Renal pelvis (tissue), 4 donors: ENCODE results near the gene NKX6-2. TPM values are rescaled to one million over a fixed set of nuclear protein-coding genes. Genes with fewer than 3 reads are reported as not detected.
"Not testable (repeated sequence)": the region's sequence is repeated elsewhere in the genome, so short reads cannot be mapped to it uniquely, and the experiment has no call there.

ENCODE experiments used
- DNase-seq: peaks from one replicate; pipeline ENCODE4 v3.0.0-alpha.2; 2013
- polyA plus RNA-seq, 3 donors: library from polyadenylated mRNA; unstranded; fragments of 120-200 nt; gene quantifications; one replicate each; pipeline ENCODE4 v1.2.1, GENCODE V29; 2013; ENCODE audit not compliant: insufficient read length in 3 of 3

NKX6-2 gene
- polyA plus RNA-seq, 3 donors, result 4.7 to 9.0 (median 7.2) TPM

- DNase-seq, result no peak
Observed at GRCh38 chr10:132783165-132783939, 2.6 kb downstream of the NKX6-2 start.

GRCh38 chr10:132781556-132781955 lies 4.4 kb downstream of the NKX6-2 start:
- DNase-seq, result no peak

DNA sequence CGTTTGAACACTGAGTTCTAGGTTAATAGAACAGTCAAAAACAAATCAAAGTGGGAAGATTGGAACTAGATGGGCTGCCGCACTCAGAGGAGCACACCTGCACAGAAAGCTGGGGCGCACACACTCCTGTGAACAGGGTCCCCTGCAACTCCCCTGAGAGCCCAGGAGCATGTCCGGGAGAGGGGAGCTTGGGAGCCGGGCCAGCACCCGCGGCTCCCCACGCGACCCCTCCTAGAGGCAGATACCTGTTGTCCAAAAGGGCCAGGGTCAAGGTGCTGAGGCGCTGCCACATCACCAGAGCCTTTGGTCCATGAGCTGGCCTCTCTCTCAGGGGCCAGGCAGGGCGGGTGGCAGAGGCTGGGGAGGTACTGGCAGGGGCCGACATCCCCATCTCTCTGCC lies 5.6 kb downstream of the NKX6-2 start:
- DNase-seq, result no peak

DNA sequence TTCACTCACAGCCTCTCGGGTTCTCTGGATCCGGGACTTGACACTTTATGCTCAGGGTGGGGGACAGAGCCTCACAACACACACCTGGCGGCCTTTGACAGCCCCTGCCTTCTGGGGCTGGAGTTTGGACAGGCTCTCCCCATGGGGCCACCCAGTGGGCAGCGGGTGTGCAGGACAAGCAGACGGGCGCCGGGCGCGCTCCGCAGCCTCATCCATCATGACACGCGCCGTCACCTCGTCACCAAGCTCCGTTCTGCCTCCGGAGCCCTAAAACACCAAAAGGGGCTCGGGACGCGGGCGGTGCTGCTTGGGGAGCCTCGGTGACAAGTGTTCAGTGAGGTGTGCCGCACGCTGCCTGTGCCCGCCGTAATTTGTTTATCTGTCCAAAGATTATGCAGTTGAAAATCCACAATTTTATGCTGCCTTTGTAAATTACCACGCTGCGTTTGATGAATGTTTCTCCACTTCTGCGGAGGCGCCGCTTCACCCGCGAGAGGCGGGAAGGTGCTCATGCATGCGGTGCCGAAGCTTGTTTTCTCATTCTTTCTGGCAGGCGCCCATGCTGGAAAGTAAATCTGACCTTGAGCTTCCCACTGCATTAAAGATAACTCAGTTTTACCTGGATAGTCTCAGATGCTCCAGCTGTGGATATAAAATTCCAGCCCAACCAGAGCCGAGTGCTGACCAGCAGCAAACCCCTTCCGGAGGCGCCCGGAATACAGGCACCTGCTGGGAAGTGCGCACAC lies 6.2 kb downstream of the NKX6-2 start:
- no peak for DNase-seq

- DNase-seq, result no peak
Observed at GRCh38 chr10:132777441-132777840, 8.5 kb downstream of the NKX6-2 start.

DNA sequence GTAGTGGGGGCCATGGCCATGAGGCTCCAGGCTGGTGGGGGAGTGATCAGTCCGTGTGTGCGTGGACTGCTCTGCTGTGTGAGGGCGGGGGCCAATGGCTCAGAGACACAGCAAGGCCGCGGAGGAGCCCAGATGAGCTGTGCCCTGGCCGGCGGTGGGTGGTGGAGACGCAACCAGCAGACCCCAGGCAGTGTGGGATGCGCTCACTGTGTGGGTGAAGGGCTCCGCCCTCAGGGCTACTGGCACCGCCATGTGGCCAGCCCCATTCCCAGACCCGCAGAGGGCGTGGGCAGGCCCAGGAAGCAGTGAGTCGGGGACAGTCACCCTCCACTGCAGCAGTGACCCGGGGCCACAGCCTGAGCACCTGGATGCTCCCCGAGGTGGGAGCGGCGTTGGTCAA lies 9.1 kb downstream of the NKX6-2 start:
- DNase-seq, result no peak

DNA sequence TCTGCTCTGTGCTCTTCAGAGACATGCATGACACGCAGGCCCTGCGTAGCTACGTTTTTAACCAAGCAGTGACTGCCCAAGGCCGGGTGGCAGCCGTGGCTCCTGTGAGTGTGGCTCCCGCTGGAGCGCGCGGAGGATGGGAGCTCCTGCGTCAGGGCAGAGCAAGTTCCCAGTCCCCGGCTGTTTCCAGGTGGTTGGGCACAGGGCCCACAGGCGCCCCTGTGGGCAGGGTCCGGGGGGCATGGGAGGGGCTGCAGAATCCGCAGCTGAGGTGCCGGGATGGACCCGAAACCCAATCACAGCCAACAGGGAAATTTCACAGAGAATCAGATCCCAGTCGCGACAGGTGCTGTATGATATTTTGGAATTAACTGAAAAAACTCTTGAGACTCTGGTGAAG lies 9.8 kb downstream of the NKX6-2 start:
- DNase-seq, result no peak

GRCh38 chr10:132774902-132775863 lies 10.8 kb downstream of the NKX6-2 start:
- no peak for DNase-seq

DNA sequence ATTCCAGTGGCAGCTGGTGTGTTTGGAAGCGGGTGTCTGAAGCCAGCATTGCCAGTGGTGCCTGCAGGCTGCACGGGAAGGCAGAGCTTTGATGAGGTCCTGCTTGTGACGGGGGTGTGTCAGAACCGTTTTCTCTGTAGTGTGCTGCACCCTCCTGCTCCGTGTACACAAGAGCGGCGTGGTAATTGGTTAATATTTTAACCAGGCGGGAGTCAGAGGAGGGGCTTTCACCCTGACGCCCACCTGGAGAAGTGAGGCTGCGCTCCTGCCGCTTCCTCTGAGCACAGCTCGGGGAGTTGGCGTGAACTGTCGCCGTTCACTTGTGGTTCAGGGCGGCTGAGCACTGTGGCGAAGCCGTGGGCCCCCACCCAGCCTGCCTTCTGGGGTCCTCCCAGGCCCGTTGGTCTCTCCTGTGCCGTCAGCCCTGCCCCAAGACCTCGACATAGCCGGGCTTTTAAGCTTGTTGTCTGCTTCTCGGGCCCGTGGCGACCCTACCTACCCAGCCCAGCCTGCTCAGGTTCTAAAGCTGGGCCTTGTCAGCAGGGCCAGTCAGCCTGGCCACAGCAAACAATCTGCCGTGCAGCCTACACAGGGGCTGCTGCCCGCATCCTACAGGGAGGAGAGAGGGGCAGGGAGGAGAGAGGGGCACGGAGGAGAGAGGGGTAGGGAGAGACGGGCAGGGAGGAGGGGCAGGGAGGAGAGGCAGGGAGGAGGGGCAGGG lies 11.6 kb downstream of the NKX6-2 start:
- no peak for DNase-seq

DNA sequence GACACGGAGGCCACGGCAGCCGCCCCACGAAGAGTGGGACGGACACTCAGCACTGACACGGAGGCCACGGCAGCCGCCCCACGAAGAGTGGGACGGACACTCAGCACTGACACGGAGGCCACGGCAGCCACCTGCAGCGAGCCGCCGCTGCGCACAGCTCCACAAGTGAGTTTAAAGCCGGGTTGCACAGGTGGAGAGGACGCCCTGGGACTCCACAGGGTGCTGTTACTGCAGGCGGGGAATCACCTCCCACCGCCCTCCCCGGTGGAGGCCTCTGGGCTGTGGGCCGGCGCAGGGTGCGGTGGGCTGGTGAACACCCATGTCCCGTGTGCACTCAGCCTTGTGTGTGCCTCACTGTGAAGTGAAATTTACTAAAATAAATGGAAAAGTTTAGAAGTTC lies 13.1 kb downstream of the NKX6-2 start:
- DNase-seq, result not testable (repeated sequence)

- no peak for DNase-seq
Observed at GRCh38 chr10:132770061-132771021, 15.6 kb downstream of the NKX6-2 start.

DNA sequence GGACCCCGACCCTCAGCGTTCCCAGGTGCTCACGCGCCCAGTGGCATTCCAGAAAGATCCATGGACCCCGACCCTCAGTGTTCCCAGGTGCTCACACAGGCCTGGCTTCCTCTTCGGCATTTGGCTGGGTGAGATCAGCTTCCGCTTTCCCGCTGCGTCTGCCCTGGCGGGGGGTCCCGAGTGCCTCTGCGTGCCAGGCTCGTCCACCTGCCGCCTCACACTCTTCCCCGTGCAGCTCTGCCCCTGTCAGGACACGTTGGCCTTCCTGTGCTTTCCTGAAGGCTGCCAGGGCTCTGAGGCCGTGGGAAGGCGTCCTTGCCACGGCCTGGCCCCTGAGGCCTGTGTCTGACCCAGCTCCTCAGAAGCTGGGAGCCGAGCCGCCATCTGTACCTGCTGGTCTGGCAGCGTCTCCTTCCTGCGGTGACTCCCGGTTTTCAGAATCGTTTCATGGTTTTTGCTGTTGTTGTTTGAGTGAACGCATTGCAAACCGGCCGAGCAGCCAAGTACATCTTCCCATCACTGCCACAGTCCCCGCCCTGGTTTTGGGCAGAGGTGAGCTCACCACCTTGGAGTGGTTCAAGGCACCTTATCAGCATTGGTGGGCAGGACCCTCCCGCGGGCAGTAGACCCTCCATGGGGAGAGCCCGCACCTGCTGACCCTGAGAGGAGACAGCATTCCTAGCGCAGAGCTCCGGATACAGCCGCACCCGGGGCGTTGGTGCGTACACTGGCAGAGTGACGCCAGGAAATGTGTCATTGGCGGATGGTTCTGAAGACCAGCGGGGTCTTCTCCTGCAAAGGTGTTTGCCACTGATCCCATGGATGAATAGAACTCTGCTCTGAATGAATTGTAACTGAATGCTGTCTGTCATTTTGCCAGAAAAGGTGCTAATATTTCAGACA lies 17.4 kb downstream of the NKX6-2 start:
- no peak for DNase-seq

DNA sequence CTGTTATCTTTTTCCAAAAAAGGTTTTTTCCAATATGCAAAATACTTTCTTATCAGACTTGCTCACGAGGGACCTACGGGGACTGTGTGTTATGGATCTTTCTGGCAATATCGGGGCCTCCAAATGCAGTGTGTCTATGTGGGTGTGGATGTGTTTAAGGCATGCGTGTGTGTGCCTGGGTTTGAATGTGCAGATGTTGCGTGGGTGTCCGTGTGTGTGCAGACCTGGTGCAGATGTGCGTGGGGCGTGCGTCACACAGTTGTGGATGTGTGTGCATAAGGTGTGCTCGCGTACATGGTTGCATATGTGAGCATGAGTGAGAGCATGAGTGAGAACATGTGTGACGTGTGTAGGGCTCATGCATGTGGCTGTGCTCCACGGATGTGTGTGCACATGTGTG lies 19.7 kb downstream of the NKX6-2 start:
- DNase-seq, result no peak

DNA sequence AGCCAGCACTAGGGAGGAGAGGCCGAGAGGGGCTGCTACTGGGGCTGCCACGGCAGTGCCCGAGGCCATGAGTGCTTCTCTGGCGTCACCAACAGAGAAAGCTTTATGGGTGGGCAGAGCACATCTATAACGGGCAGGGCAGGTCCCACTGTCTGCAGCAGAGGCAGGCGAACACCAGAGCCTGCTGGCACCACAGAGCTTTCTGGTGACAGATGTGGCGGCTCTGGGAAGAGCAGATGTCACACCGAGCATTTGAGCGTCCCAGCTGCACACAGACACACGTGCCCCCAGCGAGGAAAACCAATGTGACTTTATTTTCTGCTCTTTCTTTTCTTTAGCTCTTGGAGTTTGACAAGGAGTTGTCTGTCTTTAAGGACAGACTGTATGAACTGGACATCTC lies 20.5 kb downstream of the NKX6-2 start:
- DNase-seq, result no peak

- DNase-seq, result no peak
Observed at GRCh38 chr10:132764108-132764507, 21.8 kb downstream of the NKX6-2 start.

GRCh38 chr10:132763545-132763944 lies 22.4 kb downstream of the NKX6-2 start:
- DNase-seq, result no peak

DNA sequence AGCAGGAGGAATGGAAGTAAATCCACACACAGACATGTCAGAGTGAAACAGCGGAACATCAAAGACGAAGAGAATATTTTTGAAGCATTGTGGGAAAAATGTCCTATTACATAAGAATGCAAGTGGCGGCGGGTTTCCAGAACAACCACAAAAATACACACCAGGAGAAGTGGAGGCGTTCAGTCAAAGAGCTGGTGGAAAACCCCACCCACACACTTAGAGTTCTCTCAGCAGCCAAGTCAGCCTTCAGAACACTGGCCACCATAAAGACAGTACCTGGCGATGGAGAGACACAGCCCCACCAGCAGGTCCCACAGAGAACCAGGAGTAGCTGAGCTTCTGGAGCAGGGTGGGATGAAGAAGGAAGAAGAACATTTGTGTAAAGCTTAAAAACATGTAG lies 23.7 kb downstream of the NKX6-2 start:
- no peak for DNase-seq

DNA sequence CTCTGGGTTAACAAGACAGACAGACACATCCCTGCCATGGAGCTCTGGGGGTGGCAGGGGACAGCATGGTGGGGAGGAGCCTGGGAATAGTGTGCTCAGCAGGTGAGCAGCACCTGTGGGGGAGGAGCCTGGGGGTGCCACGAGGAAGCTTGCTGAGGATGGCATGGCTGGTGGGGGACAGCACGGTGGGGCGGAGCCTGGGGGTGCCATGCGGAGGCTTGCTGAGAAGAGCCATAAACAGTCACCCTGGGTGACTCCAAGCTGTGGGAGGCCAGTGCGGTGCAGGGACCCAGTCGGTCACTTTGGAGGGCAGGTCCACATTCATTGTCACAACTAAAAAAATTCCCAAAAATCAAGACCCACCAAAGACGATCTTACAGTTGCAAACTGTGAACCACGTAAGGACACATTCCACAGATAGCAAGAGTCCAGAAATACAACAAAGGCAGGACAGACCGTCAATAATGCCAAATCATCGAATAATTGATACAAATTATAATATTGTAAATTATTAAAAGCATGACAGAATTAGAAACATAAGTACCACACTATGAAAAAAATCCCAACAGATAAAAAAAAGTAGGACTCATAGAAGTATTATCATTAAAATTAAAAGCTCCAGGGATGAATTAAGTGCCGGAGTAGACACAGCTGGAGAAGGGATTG lies 24.4 kb downstream of the NKX6-2 start:
- no peak for DNase-seq

DNA sequence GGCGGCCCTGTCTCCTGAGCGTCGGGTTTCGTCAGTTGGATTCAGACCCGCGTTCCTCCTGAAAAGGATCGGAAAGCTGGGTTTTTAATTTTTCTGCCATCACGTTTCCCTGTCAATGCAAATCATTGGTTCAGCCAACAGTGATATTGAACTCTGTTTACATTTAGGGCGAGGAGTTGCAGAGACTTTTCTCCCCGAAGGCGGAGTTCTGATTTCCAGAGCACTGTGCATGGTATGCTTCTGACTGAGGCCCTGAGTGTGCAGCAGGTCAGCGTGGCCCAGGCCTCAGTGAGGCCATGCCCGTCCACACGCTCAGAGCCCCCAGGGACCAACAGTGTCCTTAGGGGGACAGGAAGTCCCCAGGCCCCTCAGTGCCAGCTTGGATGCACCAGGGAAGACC lies 27.1 kb downstream of the NKX6-2 start:
- DNase-seq, result no peak
